Activated B cell treated with CpG ODN at 0.5 μM for 24 hours (primary cell): Measurements from ENCODE around the gene CRHR2. TPM values are rescaled to one million over a fixed set of nuclear protein-coding genes. Genes with fewer than 3 reads are reported as not detected.

Source experiments
- ATAC-seq: fragments of 200-7000 bp; cut with Tn5 transposase; one replicate; pipeline ENCODE4 v1.10.0; 2021; ENCODE audit warnings: low read depth, mild to moderate bottlenecking, moderate library complexity
- CTCF ChIA-PET: fragments of 350-600 bp; sonication (Branson Sonifier 250); formaldehyde crosslinking; loops from one replicate; lab custom pipeline; 2021; ENCODE audit warnings: antibody characterized with exemption; lab: Charles Lee
- POLR2A ChIA-PET: fragments of 350-600 bp; sonication (Branson Sonifier 250); formaldehyde crosslinking; loops from one replicate; lab custom pipeline; 2021; ENCODE audit warnings: antibody characterized with exemption; lab: Charles Lee
- DNase-seq: peaks from one replicate; pipeline ENCODE4 v3.0.0; 2022
- H3K27ac Mint-ChIP-seq: one replicate; pipeline ENCODE4 v1.8.0; 2020; ENCODE audit warnings: mixed read lengths
- H3K27me3 Mint-ChIP-seq: one replicate; pipeline ENCODE4 v1.8.0; 2021; ENCODE audit warnings: mixed read lengths
- H3K36me3 Mint-ChIP-seq: one replicate; pipeline ENCODE4 v1.8.0; 2021; ENCODE audit warnings: low read depth, mixed read lengths
- H3K4me1 Mint-ChIP-seq: one replicate; pipeline ENCODE4 v1.8.0; 2021; ENCODE audit warnings: mixed read lengths
- H3K4me3 Mint-ChIP-seq: one replicate; pipeline ENCODE4 v1.8.0; 2020; ENCODE audit warnings: mild to moderate bottlenecking, mixed read lengths
- H3K9me3 Mint-ChIP-seq: one replicate; pipeline ENCODE4 v1.8.0; 2020; ENCODE audit warnings: mixed read lengths
- intact Hi-C: fragments of 100-400 bp; cut with micrococcal nuclease; formaldehyde crosslinking; loops from one replicate; pipeline ENCODE4 v1.15.1; 2024
- total RNA-seq: library from RNA; stranded (reverse); gene quantifications from 2 replicates; pipeline ENCODE4 v1.2.3, GENCODE V29; 2022
- TF ChIP-seq, protein P1 (sequence below): fragments of 200-600 bp; IDR thresholded peaks from one replicate; pipeline ENCODE4 v1.8.0; 2022; ENCODE audit warnings: antibody characterized with exemption, mild to moderate bottlenecking

The CRHR2 gene
- total RNA-seq, 1 donor from 2014 or later, result not detected

DNA sequence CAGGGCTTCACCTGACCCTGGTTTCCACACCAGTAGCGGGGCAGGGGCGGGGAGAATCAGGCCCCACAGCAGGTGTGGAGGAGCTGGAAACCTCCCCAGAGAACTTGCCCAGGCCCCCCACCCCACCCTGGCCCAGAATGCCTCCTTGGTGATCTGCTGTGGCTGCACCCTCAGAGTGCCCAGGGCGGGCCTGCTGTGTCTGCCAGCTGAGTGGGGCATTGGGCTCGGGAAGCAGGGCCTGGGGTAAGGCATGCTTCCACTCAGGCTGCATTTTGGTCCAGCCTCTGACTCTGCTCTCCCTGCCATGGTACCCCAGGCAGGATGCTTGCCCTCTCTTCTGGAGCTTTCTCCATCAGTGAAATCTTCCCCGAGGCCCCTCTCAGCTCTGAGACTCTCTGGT is 1.1 kb upstream of the CRHR2 start:
- ATAC-seq (no peak), DNase-seq (no peak)
- H3K36me3 Mint-ChIP-seq, result no peaks in the 10 kb centered on the region
- intact Hi-C loops, result no loop called here
- H3K27ac Mint-ChIP-seq, result no peak overlapping the region
- TF ChIP-seq, protein P1, sequence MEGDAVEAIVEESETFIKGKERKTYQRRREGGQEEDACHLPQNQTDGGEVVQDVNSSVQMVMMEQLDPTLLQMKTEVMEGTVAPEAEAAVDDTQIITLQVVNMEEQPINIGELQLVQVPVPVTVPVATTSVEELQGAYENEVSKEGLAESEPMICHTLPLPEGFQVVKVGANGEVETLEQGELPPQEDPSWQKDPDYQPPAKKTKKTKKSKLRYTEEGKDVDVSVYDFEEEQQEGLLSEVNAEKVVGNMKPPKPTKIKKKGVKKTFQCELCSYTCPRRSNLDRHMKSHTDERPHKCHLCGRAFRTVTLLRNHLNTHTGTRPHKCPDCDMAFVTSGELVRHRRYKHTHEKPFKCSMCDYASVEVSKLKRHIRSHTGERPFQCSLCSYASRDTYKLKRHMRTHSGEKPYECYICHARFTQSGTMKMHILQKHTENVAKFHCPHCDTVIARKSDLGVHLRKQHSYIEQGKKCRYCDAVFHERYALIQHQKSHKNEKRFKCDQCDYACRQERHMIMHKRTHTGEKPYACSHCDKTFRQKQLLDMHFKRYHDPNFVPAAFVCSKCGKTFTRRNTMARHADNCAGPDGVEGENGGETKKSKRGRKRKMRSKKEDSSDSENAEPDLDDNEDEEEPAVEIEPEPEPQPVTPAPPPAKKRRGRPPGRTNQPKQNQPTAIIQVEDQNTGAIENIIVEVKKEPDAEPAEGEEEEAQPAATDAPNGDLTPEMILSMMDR, result no peak
- H3K4me3 Mint-ChIP-seq, result no peak overlapping the region
- H3K4me1 Mint-ChIP-seq, result peaks cover 10% of the 10 kb centered on the region
- POLR2A ChIA-PET, result no interaction called here
- H3K27me3 Mint-ChIP-seq, result peaks cover 48% of the 10 kb centered on the region
- H3K9me3 Mint-ChIP-seq, result no peaks in the 10 kb centered on the region
- CTCF ChIA-PET, result interaction anchor here (1.0 to 1.2 kb wide), 2 partner anchors 9 to 56 kb away, joined by 3 to 5 read pairs; no protein-coding TSS in a partner anchor

DNA sequence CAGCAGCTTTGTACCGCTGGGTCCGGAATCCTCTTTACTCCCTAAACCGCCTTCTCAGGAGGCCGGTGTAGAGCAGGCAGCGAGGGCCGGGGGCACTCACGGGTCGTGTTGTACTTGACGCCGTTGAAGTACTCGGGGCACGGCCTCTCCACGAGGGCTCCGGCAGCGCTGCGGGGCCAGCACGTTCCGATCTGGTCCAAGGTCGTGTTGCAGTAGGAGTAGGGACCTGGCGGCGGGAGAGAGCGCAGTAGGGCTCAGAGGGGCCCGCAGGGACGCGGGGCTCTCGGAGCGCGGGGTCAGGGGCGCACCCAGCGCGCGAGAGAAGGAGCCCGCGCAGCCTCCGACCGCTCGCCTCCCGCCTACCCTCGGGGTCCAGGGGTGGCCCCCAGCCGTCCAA is 443 bp downstream of the CRHR2 start:
- H3K36me3 Mint-ChIP-seq, result no peaks in the 10 kb centered on the region
- no peak for ATAC-seq
- peaks cover 52% of the 10 kb centered on the region for H3K27me3 Mint-ChIP-seq
- TF ChIP-seq, protein P1, result no peak
- intact Hi-C loops, result no loop called here
- H3K4me1 Mint-ChIP-seq, result peaks cover 10% of the 10 kb centered on the region
- no peak for DNase-seq
- no peaks in the 10 kb centered on the region for H3K9me3 Mint-ChIP-seq
- H3K4me3 Mint-ChIP-seq, result peak overlapping the region; percentile 57
- ChIA-PET POLR2A (interaction anchor here (1.2 kb wide), 1 partner anchor 60 kb away, joined by 4 read pairs; no protein-coding TSS in a partner anchor), CTCF (no interaction called here)
- no peak overlapping the region for H3K27ac Mint-ChIP-seq

DNA sequence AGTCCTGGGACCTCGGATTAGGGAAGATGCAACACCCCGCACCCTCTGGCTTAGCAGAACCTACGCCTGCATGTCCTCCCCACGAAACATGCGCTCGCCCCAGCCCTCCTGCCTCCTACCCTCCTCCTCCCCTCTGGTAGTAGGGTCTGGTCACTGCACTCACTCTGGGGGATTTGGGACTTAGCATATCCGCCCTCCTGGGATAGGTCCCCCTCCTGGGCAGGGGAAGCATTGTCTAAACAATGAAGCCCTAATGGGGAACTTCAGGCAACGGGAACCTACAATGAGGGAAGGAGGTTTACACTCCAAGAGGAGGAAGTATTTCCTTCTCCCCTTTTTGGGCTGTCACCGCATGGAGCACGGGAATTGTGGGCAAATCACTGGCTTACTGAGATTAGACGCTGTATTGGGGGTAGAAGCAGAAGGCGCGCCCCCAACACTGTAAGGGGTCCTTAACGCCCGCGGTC is 892 bp downstream of the CRHR2 start:
- DNase-seq, result no peak
- Mint-ChIP-seq H3K36me3 (no peaks in the 10 kb centered on the region), H3K27ac (no peak overlapping the region), H3K27me3 (peaks cover 52% of the 10 kb centered on the region), H3K4me1 (peaks cover 10% of the 10 kb centered on the region), H3K9me3 (no peaks in the 10 kb centered on the region), H3K4me3 (peak overlapping the region; percentile 57)
- ATAC-seq, result no peak
- TF ChIP-seq, protein P1, result no peak
- ChIA-PET POLR2A (no interaction called here), CTCF (no interaction called here)
- intact Hi-C loops, result no loop called here

DNA sequence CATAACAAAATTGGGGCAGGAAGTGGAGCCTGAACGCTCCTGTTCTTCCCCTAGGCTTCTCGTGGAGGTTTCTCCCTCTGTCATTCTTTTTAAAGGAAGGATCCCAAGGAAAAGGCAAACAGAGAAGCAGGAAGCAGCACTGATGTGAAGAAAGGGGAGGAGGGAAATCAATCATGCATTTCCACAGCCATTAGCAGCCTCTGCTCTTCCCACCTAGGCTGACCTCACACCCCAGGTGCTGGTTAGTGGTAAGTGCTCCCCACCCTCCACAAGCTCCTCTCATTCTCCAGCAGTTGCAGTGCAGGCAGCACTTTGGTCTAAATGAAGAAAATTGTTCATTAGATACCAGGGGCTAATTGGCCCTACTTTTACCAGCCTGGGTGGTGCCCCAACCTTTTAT is 2.6 kb downstream of the CRHR2 start:
- ATAC-seq (no peak), DNase-seq (no peak)
- CTCF ChIA-PET, result no interaction called here
- H3K4me3 Mint-ChIP-seq, result no peak overlapping the region
- TF ChIP-seq, protein P1, result no peak
- H3K27ac Mint-ChIP-seq, result no peak overlapping the region
- POLR2A ChIA-PET, result no interaction called here
- intact Hi-C loops, result no loop called here
- H3K9me3 Mint-ChIP-seq, result no peaks in the 10 kb centered on the region
- peaks cover 10% of the 10 kb centered on the region for H3K4me1 Mint-ChIP-seq
- H3K27me3 Mint-ChIP-seq, result peaks cover 50% of the 10 kb centered on the region
- no peaks in the 10 kb centered on the region for H3K36me3 Mint-ChIP-seq

DNA sequence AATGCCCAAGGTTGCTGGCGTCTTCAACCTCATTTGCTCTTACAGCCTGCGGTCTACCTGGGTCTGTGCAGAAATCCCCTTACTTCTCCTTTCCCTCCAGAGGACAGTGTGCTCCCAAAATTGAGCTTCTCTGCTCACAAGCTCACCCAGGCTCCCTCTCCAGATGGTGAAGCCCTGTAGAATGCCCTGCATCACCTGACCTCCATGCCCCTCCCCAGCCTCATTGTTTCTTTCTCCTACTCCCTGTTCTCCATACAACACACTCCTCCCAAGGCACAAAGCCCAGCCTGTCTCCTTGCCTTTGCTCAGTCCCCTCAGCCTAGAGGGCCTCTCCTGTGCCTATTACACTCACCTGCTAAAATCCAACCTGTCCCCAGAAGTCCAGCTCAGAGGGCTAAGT is 3.5 kb downstream of the CRHR2 start:
- H3K36me3 Mint-ChIP-seq, result no peaks in the 10 kb centered on the region
- no peaks in the 10 kb centered on the region for H3K9me3 Mint-ChIP-seq
- peaks cover 47% of the 10 kb centered on the region for H3K27me3 Mint-ChIP-seq
- TF ChIP-seq, protein P1, result no peak
- CTCF ChIA-PET, result no interaction called here
- intact Hi-C loops, result no loop called here
- H3K4me3 Mint-ChIP-seq, result no peak overlapping the region
- H3K27ac Mint-ChIP-seq, result no peak overlapping the region
- ATAC-seq, result no peak
- DNase-seq, result no peak
- POLR2A ChIA-PET, result no interaction called here
- peaks cover 10% of the 10 kb centered on the region for H3K4me1 Mint-ChIP-seq
